Panc1 (cell line): ENCODE data around the gene NCAM1. TPM values are rescaled to one million over a fixed set of nuclear protein-coding genes. Genes with fewer than 3 reads are reported as not detected.

Experiments used
- ATAC-seq: fragments of 200-7000 bp; cut with Tn5 transposase; 2 replicates; pipeline ENCODE4 v1.9.1; 2020; ENCODE audit warnings: mild to moderate bottlenecking, moderate library complexity
- BruUV-seq: library from RNA; stranded (reverse); fragments of 400-500 nt; replicated peaks from 2 replicates; lab custom pipeline; 2021; lab: Mats Ljungman, UMichigan
- CTCF ChIA-PET: fragments of 300-600 bp; sonication (Branson Sonifier 250); formaldehyde crosslinking; loops from one replicate; lab custom pipeline; 2022; ENCODE audit warnings: antibody characterized with exemption; lab: Charles Lee
- POLR2A ChIA-PET: fragments of 300-600 bp; sonication (Branson Sonifier 250); formaldehyde crosslinking; loops from one replicate; lab custom pipeline; 2022; ENCODE audit warnings: antibody characterized with exemption; lab: Charles Lee
- DNase-seq: peaks from one replicate; pipeline ENCODE4 v3.0.0-alpha.2; 2010; ENCODE audit warnings: low read depth, low spot score
- H3K27ac ChIP-seq: 2 replicates; pipeline ENCODE4 v1.5.1; 2011; ENCODE audit warnings: mild to moderate bottlenecking, low read length, inconsistent platforms
- H3K27me3 ChIP-seq: fragments of 200-500 bp; sonication (Bioruptor generic); 2 replicates; pipeline ENCODE4 v1.6.0; 2014; ENCODE audit warnings: low read length, inconsistent platforms; ENCODE audit not compliant: control insufficient read depth, insufficient read depth
- H3K36me3 ChIP-seq: fragments of 200-500 bp; sonication (Bioruptor generic); 2 replicates; pipeline ENCODE4 v1.5.1; 2014; ENCODE audit warnings: inconsistent platforms, mild to moderate bottlenecking, low read length, moderate library complexity; ENCODE audit not compliant: control insufficient read depth, insufficient read depth
- H3K4me1 ChIP-seq: 2 replicates; pipeline ENCODE4 v1.5.1; 2011; ENCODE audit warnings: inconsistent platforms, mild to moderate bottlenecking, low read length, moderate library complexity; ENCODE audit not compliant: control insufficient read depth, insufficient read depth
- H3K4me3 ChIP-seq, 2 experiments: 2 replicates each; pipeline ENCODE4 v1.5.1; 2011 to 2012; ENCODE audit warnings: low read depth in 2 of 2, low read length in 2 of 2, mild to moderate bottlenecking in 2 of 2, inconsistent platforms in 1 of 2, moderate library complexity in 1 of 2
- H3K9me3 ChIP-seq: fragments of 200-500 bp; sonication (Bioruptor generic); 2 replicates; pipeline ENCODE4 v1.5.1; 2014; ENCODE audit warnings: low read depth, mild to moderate bottlenecking, inconsistent platforms, low read length, moderate library complexity; ENCODE audit not compliant: control insufficient read depth, insufficient read depth
- POLR2AphosphoS5 ChIP-seq: IDR thresholded peaks from 2 replicates; pipeline ENCODE4 v1.6.1; 2012; ENCODE audit warnings: mild to moderate bottlenecking, low read depth, low read length, moderate library complexity
- REST ChIP-seq, 2 experiments: IDR thresholded peaks; 2 replicates each; pipeline ENCODE4 v1.6.1; 2011 to 2012; ENCODE audit warnings: low read depth in 2 of 2, control low read depth in 1 of 2, low read length in 1 of 2, mild to moderate bottlenecking in 1 of 2, moderate library complexity in 1 of 2; ENCODE audit not compliant: insufficient read depth in 1 of 2
- SIN3A ChIP-seq: IDR thresholded peaks from 2 replicates; pipeline ENCODE4 v1.6.1; 2012; ENCODE audit warnings: low read depth, mild to moderate bottlenecking, low read length, moderate library complexity, borderline replicate concordance; ENCODE audit not compliant: insufficient read depth
- TCF7L2 ChIP-seq: IDR thresholded peaks from 2 replicates; pipeline ENCODE4 v1.6.1; 2011; ENCODE audit warnings: mild to moderate bottlenecking, low read depth, low read length, inconsistent platforms
- in situ Hi-C: cut with HindIII; loops from 2 replicates; pipeline ENCODE4 v1.10.0; 2016; ENCODE audit warnings: low sequenced_read_pairs, low pct_unique_long_range_greater_than_20kb
- intact Hi-C: fragments of 100-400 bp; cut with micrococcal nuclease; formaldehyde crosslinking; loops from one replicate; pipeline ENCODE4 v1.10.0; 2022; ENCODE audit not compliant: unreplicated experiment
- total RNA-seq: library from RNA; stranded (reverse); gene quantifications from one replicate; pipeline ENCODE4 v1.2.1, GENCODE V29; 2021; ENCODE audit not compliant: unreplicated experiment
- TF ChIP-seq, protein P1 (sequence below): fragments of 450-650 bp; IDR thresholded peaks from 2 replicates; pipeline ENCODE4 v1.5.1; 2017; ENCODE audit warnings: mild to moderate bottlenecking

Gene NCAM1
- total RNA-seq, 1 experiment from 2014 or later, result 0.18 TPM

- no peak for TF ChIP-seq TCF7L2
- TF ChIP-seq REST (IDR thresholded peaks at IDR 0.05; ENCODE audit: insufficient read depth in 1 of 2, low read depth in 2 of 2, low read length in 1 of 2), result no peak
- no peak for TF ChIP-seq POLR2AphosphoS5
- TF ChIP-seq, protein P1, sequence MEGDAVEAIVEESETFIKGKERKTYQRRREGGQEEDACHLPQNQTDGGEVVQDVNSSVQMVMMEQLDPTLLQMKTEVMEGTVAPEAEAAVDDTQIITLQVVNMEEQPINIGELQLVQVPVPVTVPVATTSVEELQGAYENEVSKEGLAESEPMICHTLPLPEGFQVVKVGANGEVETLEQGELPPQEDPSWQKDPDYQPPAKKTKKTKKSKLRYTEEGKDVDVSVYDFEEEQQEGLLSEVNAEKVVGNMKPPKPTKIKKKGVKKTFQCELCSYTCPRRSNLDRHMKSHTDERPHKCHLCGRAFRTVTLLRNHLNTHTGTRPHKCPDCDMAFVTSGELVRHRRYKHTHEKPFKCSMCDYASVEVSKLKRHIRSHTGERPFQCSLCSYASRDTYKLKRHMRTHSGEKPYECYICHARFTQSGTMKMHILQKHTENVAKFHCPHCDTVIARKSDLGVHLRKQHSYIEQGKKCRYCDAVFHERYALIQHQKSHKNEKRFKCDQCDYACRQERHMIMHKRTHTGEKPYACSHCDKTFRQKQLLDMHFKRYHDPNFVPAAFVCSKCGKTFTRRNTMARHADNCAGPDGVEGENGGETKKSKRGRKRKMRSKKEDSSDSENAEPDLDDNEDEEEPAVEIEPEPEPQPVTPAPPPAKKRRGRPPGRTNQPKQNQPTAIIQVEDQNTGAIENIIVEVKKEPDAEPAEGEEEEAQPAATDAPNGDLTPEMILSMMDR, result no peak
- TF ChIP-seq SIN3A, result no peak
- H3K4me3 ChIP-seq, result no peak overlapping the region
- DNase-seq (no peak), ATAC-seq (no peak)
- CTCF ChIA-PET, result no interaction called here
- BruUV-seq, result no TSS peak
- no peak overlapping the region for H3K27ac ChIP-seq
- intact Hi-C loops, result no loop called here
- no peaks in the 10 kb centered on the region for H3K4me1 ChIP-seq
- POLR2A ChIA-PET, result no interaction called here
- in situ Hi-C loops, result no loop called here
- no peaks in the 10 kb centered on the region for H3K27me3 ChIP-seq
- no peaks in the 10 kb centered on the region for H3K36me3 ChIP-seq
- H3K9me3 ChIP-seq, result 0 out of 2 replicates have a peak, but pooled peaks cover 4% of the 10 kb centered on the region
Measured at GRCh38 chr11:112983887-112984286, 22.7 kb downstream of the NCAM1 start.

GRCh38 chr11:112989198-112989597 is 28.0 kb downstream of the NCAM1 start:
- TF ChIP-seq SIN3A (no peak), TCF7L2 (no peak), REST (IDR thresholded peaks at IDR 0.05; ENCODE audit: insufficient read depth in 1 of 2, low read depth in 2 of 2, low read length in 1 of 2) (no peak), POLR2AphosphoS5 (no peak)
- TF ChIP-seq, protein P1, result no peak
- Histone ChIP-seq H3K36me3 (no peaks in the 10 kb centered on the region), H3K27ac (no peak overlapping the region), H3K4me1 (no peaks in the 10 kb centered on the region), H3K27me3 (peaks cover 2% of the 10 kb centered on the region), H3K4me3 (no peak overlapping the region), H3K9me3 (0 out of 2 replicates have a peak, but pooled peaks cover 4% of the 10 kb centered on the region)
- ATAC-seq (no peak), DNase-seq (no peak)
- in situ Hi-C loops, result no loop called here
- ChIA-PET CTCF (no interaction called here), POLR2A (interaction anchor here (0.7 kb wide), 1 partner anchor 29 kb away, joined by 3 read pairs; no protein-coding TSS in a partner anchor)
- intact Hi-C loops, result no loop called here
- no TSS peak for BruUV-seq
